NB4 (cell line): ENCODE data around the gene GNG2.

ENCODE experiments used
- DNase-seq: peaks from one replicate; pipeline ENCODE4 v3.0.0; 2010; ENCODE audit warnings: low read depth
- H3K4me3 ChIP-seq: one replicate; pipeline ENCODE4 v1.5.1; 2011; ENCODE audit warnings: mild to moderate bottlenecking, low read depth, low read length, moderate library complexity
- MYC ChIP-seq: IDR thresholded peaks from 2 replicates; pipeline ENCODE4 v1.6.1; 2011; ENCODE audit warnings: low read depth, low read length
- POLR2A ChIP-seq: IDR thresholded peaks from 2 replicates; pipeline ENCODE4 v1.6.1; 2011; ENCODE audit warnings: mild to moderate bottlenecking; ENCODE audit not compliant: insufficient read length; ENCODE audit errors: extremely low read depth
- TF ChIP-seq, protein P1 (sequence below): IDR thresholded peaks from 2 replicates; pipeline ENCODE4 v1.6.1; 2011; ENCODE audit warnings: low read depth, low read length
- TF ChIP-seq, protein P2 (sequence below): IDR thresholded peaks from one replicate; pipeline ENCODE4 v1.5.1; 2012; ENCODE audit warnings: low read depth, low read length

Gene GNG2

DNA sequence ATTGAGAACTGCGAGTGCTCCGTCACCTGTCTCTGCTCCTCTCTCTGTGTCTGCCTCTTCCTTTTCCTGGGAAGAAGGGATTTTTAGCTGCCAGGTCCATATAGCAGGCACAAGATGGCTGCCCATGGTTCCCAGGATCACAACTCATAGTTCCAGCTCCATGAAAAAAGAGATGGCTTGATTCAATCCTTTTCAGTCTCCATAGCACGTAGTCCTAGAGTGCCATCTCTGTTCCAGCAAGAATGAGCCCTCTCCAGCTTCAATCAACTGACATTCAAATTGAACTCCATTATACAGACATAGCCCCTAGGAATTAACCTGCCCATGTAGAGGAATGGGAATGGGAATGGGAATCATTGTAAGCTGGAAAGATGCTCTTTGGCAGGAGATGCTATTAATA is 94.2 kb downstream of the GNG2 start:
- no peak overlapping the region for H3K4me3 ChIP-seq
- TF ChIP-seq POLR2A (no peak), MYC (no peak)
- TF ChIP-seq, protein P1, sequence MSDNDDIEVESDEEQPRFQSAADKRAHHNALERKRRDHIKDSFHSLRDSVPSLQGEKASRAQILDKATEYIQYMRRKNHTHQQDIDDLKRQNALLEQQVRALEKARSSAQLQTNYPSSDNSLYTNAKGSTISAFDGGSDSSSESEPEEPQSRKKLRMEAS = no peak
- TF ChIP-seq, protein P2, sequence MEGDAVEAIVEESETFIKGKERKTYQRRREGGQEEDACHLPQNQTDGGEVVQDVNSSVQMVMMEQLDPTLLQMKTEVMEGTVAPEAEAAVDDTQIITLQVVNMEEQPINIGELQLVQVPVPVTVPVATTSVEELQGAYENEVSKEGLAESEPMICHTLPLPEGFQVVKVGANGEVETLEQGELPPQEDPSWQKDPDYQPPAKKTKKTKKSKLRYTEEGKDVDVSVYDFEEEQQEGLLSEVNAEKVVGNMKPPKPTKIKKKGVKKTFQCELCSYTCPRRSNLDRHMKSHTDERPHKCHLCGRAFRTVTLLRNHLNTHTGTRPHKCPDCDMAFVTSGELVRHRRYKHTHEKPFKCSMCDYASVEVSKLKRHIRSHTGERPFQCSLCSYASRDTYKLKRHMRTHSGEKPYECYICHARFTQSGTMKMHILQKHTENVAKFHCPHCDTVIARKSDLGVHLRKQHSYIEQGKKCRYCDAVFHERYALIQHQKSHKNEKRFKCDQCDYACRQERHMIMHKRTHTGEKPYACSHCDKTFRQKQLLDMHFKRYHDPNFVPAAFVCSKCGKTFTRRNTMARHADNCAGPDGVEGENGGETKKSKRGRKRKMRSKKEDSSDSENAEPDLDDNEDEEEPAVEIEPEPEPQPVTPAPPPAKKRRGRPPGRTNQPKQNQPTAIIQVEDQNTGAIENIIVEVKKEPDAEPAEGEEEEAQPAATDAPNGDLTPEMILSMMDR = no peak
- DNase-seq = no peak

DNA sequence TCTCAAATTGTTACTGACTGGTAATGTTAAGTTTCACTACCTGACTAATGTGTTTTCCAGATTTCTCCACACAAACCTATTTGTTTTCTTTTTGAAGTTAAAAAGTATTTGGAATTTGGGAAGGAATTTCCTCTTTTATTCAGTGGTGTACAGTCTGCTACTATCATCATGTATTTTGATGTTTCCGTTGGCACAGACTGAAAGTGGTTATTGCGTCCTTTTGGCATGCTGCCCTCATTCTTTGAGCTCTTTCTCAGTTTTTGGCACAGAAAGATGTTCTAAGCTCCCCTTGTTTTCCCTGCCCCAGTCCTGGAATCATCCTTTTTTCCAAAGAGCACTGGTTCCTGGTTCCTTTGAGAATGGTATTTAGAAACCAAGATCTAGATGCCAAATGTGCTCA is 97.5 kb downstream of the GNG2 start:
- H3K4me3 ChIP-seq = no peak overlapping the region
- DNase-seq = no peak
- TF ChIP-seq MYC = no peak

DNA sequence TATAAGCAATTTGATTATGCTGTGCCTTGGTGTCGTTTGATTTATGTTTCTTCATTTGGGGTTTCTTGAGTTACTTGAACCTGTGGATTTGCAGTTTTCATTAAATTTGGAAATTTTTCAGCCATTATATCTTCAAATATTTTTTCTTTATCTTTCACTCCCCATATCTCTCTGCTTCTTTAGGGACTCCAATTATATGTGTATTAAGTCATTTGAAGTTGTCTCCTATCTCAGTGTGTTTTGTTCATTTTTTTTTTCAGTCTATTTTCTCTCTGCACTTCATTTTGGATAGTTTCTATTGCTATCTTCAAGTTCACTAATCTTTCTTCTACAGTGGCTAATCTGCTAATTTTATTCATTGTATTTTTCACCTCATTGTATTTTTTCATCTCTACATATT is 99.5 kb downstream of the GNG2 start:
- no peak for DNase-seq
- TF ChIP-seq, protein P1 = no peak
- TF ChIP-seq POLR2A (no peak), MYC (no peak)
- no peak overlapping the region for H3K4me3 ChIP-seq

DNA sequence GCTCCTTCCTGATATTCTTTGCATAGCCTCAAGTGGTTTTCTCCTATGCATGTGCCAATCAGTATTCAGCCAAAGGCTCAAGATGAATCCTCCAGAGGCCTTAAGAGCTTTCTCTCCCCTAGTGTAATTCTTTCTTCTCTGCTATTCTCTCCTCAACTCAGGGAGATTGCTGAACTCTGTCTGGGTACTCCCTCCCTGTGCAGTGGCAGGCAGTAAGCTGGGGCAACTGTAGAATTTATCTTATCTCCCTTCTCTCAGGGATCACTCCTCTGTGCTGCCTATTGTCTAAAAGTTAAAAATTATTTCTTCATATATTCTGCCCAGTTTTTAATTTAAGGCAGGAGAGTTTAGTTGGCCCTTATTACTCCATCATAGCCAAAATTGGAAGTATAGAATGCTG is 100.5 kb downstream of the GNG2 start:
- no peak for TF ChIP-seq MYC
- TF ChIP-seq, protein P2 = no peak
- no peak for TF ChIP-seq POLR2A
- TF ChIP-seq, protein P1 = no peak
- no peak for DNase-seq
- H3K4me3 ChIP-seq = no peak overlapping the region

DNA sequence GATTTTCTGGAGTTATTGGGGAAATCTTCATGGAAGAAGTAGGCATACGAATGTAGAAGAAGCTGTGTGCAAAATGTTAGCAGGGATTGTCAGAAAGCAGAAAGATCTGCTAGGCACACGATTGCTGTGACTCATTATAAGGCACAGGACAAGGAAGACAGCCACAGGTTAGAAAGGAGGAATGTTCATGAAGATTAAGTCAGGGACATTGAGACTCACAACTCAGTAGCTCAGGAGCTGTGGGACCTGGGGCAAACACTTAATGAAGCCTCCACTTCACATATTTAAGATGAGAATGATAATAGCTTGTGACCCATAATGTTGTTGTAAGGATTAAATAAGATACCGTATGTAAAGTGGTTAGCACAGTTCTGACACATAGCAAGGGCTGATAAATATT is 102.3 kb downstream of the GNG2 start:
- TF ChIP-seq, protein P2 = no peak
- TF ChIP-seq POLR2A = no peak
- no peak for TF ChIP-seq MYC
- TF ChIP-seq, protein P1 = no peak
- no peak overlapping the region for H3K4me3 ChIP-seq
- DNase-seq = no peak

DNA sequence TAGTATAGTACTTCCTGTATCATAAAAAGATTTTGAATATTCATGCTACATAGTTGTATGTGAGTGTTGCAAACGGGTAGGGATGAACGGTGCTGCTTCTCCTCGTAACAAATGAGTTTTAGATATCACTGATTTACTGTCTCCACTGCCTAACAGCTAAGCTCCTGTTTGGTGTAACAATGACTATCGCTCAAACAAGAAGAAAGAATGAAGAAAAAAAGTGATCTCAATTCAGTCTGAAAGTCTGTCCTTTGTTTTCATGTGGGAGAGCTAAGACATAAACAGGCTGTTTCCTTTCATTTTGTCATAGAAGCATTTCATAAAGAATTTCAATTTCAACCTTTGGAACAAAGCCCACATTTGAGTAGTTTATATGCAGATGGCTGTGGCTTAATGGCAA is 102.9 kb downstream of the GNG2 start:
- H3K4me3 ChIP-seq = no peak overlapping the region
- TF ChIP-seq, protein P2 = no peak
- TF ChIP-seq MYC (no peak), POLR2A (no peak)
- TF ChIP-seq, protein P1 = no peak
- no peak for DNase-seq

DNA sequence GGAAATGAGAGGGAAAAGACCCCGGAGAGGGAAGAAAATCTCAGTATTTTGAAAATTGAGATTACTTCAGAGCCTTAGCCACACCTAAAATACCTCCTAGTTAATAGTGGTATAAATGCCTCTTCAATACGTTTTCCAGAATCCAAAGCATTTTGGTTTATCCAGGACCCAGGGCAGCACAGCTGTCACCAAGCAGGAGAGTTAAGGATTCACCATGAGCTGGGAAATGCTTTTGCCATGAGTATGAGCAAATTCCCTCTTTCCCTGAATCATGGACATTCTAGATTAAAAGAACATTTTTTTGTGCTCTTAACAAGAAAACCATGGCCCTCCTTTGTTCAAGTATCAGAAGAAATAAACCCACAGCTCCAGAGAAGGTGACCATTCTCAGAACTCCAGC is 107.1 kb downstream of the GNG2 start:
- TF ChIP-seq MYC (no peak), POLR2A (no peak)
- TF ChIP-seq, protein P1 = no peak
- TF ChIP-seq, protein P2 = no peak
- no peak for DNase-seq
- no peak overlapping the region for H3K4me3 ChIP-seq
